Effector CD8-positive, alpha-beta T cell (primary cell): Measurements from ENCODE around the gene RGS19.
"Not testable (repeated sequence)": the region's sequence is repeated elsewhere in the genome, so short reads cannot be mapped to it uniquely, and the experiment has no call there.

Source experiments
- DNase-seq: peaks from one replicate; lab custom pipeline; 2025; lab: John Stamatoyannopoulos, UW
- total RNA-seq, 4 experiments: gene quantifications; one replicate each; lab custom pipeline; 2026; lab: John Stamatoyannopoulos, UW

Gene RGS19
- 27.3 to 36.2 (median 30.0) reads per million in 4 experiments for total RNA-seq

GRCh38 chr20:64079273-64080012 is at the start of gene RGS19:
Gene RGS19 (minus strand): TSS chr20:64079518. CDS start chr20:64076886, 2,632 bp downstream.
- DNase-seq, result peak; percentile 51

- DNase-seq, result not testable (repeated sequence)
These were observed 44.2 kb upstream of the RGS19 start for GRCh38 chr20:64123517-64123916.

DNA sequence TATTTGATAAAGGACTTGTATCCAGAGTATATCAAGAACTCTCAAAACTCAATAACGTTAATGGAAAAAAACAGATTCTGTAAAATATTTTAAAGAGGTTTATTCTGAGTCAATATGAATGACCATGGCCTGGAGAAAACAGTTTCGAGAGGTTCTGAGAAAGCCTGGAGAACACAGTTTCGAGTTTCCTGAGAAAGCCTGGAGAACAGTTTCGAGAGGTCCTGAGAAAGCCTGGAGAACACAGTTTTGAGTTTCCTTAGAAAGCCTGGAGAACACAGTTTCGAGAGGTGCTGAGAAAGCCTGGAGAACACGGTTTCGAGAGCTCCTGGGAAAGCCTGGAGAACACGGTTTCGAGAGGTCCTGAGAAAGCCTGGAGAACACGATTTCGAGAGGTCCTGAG is 43.6 kb upstream of the RGS19 start:
- DNase-seq, result not testable (repeated sequence)

DNA sequence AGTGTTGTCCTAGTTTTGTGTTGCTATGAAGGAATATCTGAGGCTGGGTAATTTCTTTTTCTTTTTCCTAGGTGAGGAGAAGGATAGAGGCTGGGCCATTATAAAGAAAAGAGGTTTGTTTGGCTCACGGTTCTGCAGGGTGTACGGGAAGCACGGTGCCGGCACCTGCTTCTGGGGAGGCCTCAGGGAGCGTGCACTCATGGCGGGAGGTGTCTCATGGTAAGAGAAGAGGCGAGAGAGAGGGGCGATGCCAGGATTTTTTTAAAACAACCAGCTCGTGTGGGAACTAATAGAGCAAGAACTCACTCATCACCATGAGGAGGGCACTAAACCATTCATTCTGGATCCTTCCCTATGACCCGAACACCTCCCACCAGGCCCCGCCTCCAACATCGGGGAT is 42.3 kb upstream of the RGS19 start:
- DNase-seq, result no peak

GRCh38 chr20:64119681-64120341 is 40.5 kb upstream of the RGS19 start:
- no peak for DNase-seq

DNA sequence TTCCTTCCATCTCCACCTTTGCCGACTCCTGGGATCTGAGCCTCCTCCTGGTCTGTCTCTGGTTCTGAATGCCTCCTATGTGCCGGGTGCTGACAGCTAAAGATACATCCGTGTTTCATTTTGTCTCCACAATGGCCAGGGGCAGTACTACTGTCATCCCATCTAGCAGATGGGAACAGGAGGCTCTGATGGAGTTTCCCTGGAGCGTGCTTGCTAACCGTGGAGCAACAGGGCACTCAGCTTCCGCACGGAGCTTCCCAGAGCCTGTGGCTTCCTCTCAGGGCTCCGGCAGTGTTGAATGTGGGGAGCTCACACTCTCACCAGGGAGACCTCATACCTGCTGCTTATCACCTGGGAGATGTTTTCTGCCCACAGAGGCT is 40.0 kb upstream of the RGS19 start:
- DNase-seq, result no peak

DNA sequence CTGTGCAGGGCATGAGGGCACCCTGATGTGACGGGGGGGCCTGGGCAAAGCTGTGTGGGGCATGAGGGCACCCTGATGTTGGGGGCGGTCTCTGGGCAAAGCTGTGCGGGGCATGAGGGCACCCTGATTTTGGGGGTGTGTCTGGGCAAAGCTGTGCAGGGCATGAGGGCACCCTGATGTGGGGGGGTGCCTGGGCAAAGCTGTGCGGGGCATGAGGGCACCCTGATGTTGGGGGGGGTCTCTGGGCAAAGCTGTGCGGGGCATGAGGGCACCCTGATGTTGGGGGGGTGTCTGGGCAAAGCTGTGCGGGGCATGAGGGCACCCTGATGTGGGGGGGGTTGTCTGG is 38.1 kb upstream of the RGS19 start:
- DNase-seq, result not testable (repeated sequence)

- DNase-seq, result no peak
These were observed 37.5 kb upstream of the RGS19 start for GRCh38 chr20:64116541-64117431.

DNA sequence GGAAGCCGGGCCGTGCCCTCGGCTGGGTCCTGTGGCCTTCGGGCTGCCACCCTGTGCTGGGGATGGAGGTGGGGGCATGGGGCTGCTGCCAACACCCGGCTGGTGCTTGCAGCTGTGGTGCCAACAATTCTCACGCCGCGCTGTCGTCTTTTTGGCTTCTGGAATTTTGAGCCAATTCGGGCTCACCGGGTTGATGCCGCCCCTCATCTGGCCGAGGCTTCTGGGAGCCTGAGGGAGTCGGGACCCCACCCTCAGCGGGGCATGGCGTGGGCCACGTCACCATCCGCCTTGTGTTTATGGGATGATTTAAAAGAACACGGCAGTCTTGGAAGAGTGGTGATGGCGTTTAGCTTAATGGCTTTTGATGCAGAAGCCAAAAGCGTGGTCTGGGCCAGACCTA is 36.7 kb upstream of the RGS19 start:
- no peak for DNase-seq

DNA sequence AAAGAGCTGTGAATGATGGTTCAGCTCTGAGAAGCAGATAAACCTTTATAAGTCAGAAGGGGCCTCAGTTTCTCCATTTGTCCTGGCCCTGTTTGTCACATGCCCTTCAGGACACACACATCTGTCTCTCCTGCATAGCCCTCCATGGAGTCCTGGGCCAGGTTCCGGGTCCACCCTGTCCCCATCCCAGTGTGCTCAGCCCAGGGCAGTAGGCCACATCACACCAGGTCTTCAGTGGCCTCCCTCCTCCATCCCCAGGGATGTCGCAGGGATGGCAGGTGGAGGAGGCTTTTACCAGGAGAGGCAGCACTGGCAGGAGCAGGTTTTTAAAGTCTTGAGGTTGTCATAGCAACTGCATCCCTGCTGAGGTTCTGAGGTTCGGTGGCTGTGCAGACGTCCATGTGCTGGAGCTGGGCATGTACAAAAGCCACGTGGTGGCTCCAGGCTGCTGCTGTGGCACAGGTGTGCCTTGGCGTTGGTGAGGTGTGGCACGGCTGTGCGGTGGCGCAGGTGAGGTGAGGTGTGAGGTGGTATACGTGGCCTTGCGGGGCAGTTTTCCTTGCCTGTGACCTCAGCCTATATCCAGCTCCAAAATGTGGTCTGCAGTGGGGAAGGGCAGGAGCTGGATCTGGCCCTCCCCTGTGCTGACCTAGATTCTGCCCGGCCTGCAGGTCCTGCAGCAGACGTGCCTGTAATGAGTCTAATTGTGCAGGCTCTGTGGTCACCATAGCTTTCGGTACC is 36.0 kb upstream of the RGS19 start:
- no peak for DNase-seq

- no peak for DNase-seq
These were observed 35.1 kb upstream of the RGS19 start for GRCh38 chr20:64114356-64114971.

GRCh38 chr20:64113796-64114355 is 34.6 kb upstream of the RGS19 start:
- DNase-seq, result no peak

DNA sequence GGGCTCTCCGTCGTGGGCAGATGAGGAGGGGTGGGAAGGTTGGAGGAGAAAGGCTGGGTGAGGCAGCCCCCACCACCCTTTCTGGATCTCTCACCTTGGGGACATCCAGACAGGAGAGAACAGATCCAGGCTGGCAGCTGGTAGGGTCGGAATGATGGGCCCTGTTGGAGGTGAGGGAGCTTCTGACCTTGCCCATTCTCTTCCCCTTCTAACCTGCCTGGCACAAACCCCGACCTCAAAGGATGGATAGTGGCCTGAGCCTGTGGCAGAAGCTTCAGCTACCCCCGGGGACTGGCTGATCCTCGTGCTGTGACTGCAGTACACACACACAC is 34.1 kb upstream of the RGS19 start:
- no peak for DNase-seq

DNA sequence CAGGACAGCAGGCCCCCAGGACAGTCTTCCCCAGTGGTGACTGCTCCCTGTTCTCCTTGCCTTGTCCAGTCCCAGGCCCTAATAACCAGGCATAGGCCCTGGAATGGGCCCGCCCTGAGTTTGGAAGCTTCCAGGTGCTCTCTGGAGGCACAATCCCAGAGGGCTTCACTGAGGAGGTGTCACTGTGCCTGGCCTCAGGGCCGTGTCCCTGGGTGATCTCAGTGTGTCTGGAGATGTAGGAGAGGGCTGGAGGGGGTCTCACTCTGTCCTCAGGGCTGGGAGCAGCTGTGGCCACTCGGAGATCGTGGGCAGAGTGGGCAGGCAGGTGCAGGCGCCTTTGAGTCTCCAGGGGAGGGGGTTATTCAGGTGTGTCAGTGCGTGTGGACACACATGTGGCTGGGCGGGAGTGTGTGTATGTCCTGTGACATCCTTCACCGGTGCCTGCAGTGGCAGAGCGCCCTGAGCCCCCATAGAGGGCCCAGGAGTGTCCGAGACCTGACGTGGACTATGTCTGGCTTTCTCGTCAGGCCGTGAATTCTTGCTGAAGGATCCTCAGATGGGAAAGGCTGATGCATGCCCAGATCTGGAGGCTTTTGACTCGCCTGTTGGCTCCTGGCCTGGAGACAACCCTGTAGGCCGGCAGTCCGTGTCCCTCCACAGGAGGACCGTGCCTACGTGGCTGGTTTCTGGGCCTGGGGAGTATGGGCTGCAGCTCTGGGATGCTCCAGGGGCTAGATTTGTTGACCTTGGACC is 33.5 kb upstream of the RGS19 start:
- DNase-seq, result no peak

- DNase-seq, result no peak
These were observed 32.7 kb upstream of the RGS19 start for GRCh38 chr20:64111841-64112641.

DNA sequence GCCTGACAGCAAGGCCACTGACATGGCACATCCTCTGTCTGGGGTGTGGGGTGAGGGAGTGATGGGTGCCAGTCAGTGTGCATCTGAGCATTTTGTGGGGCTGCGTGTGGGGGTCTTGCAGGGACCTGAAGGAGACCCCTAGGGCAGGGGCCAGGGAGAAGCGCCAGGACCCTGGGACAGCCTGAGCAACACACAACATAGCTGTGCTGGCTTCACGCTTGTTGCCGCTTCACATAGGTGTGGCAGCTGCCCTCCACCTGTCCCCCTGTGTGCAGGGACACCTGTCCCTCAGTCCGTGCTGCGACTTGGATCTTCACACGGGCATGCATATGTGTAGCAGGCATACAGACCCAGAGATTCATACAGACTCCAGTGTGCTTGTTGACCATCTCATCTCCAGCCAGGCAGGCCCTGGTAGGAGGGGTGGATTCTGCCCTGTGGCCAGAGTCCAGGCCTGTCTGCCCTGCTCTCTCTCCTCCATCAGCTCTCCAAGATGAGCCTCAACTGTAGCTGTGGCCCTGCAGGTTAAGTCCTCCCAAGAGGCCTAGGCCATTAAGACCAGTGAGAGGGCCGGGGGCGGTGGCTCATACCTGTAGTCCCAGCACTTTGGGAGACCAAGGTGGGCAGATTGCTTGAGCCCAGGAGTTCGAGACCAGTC is 31.2 kb upstream of the RGS19 start:
- DNase-seq, result no peak

DNA sequence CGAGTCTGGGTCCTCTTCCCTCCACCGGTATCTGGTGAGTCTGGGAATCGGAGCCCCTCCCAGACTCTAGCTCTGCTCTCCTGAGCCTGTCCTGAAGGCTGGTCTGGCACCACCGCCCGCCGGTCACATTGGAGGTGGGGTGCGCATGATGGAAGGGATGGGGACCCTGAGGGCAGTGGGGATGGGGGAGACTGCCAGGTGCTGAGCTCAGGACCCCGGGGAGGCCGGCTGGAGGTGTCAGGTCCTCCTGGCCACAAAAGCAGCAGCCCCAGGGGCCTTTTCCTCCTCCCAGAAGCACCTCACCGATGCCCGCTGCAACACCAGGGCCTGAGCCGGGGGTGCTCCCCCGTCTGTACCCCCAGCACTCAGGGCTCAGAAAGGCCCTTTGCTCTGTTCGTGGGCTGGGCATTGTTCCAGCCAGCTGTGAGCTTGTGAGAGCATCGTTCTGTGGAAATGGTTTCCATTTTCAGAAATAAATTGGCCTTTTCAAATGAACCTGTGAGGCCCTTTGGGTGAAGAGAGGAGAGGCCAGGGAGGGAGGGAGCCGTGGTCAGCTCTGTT is 30.6 kb upstream of the RGS19 start:
- DNase-seq, result no peak

GRCh38 chr20:64108731-64109681 is 29.7 kb upstream of the RGS19 start:
- DNase-seq, result no peak
